PC-3 (cell line): ENCODE data around the gene RPL29. TPM values are rescaled to one million over a fixed set of nuclear protein-coding genes. Genes with fewer than 3 reads are reported as not detected.

ENCODE experiments used
- ATAC-seq: fragments of 200-7000 bp; cut with Tn5 transposase; 2 replicates; pipeline ENCODE4 v1.9.1; 2020; ENCODE audit warnings: mild to moderate bottlenecking, moderate library complexity
- BruUV-seq: library from RNA; stranded (reverse); fragments of 400-500 nt; replicated peaks from 2 replicates; lab custom pipeline; 2021; lab: Mats Ljungman, UMichigan
- CTCF ChIA-PET: fragments of 300-600 bp; sonication (Branson Sonifier 250); formaldehyde crosslinking; loops from one replicate; lab custom pipeline; 2022; ENCODE audit warnings: antibody characterized with exemption; lab: Charles Lee
- POLR2A ChIA-PET: fragments of 300-600 bp; sonication (Branson Sonifier 250); formaldehyde crosslinking; loops from one replicate; lab custom pipeline; 2022; ENCODE audit warnings: antibody characterized with exemption; ENCODE audit not compliant: unreplicated experiment; lab: Charles Lee
- DNase-seq: peaks from one replicate; pipeline ENCODE4 v3.0.0-alpha.2; 2015
- H2AFZ ChIP-seq: fragments of 300-600 bp; sonication (generic); 2 replicates; pipeline ENCODE4 v1.6.0; 2016; ENCODE audit warnings: antibody characterized with exemption, low read length
- H3F3A ChIP-seq: fragments of 300-600 bp; sonication (generic); one replicate; pipeline ENCODE4 v1.6.0; 2017; ENCODE audit warnings: antibody characterized with exemption, low read length, control low read depth, mild to moderate bottlenecking; ENCODE audit not compliant: unreplicated experiment
- H3K27ac ChIP-seq: fragments of 300-600 bp; sonication (generic); 2 replicates; pipeline ENCODE4 v1.5.1; 2016; ENCODE audit warnings: mild to moderate bottlenecking, low read length
- H3K27me3 ChIP-seq: fragments of 300-600 bp; sonication (generic); 2 replicates; pipeline ENCODE4 v1.6.1; 2016; ENCODE audit warnings: low read length, mixed read lengths
- H3K36me3 ChIP-seq: fragments of 300-600 bp; sonication (generic); 2 replicates; pipeline ENCODE4 v1.6.1; 2016; ENCODE audit warnings: low read depth, mixed run types, low read length, mixed read lengths
- H3K4me1 ChIP-seq: fragments of 300-600 bp; sonication (generic); 2 replicates; pipeline ENCODE4 v1.5.1; 2016; ENCODE audit warnings: low read length; ENCODE audit not compliant: insufficient read depth
- H3K4me2 ChIP-seq: fragments of 300-600 bp; sonication (generic); 2 replicates; pipeline ENCODE4 v1.6.0; 2016; ENCODE audit warnings: low read length
- H3K4me3 ChIP-seq: fragments of 300-600 bp; sonication (generic); 2 replicates; pipeline ENCODE4 v1.5.1; 2016; ENCODE audit warnings: mild to moderate bottlenecking, low read length, mixed read lengths
- H3K79me2 ChIP-seq: fragments of 300-600 bp; sonication (generic); 2 replicates; pipeline ENCODE4 v1.6.1; 2017; ENCODE audit warnings: low read length, mixed read lengths
- H3K9ac ChIP-seq: fragments of 300-600 bp; sonication (generic); 2 replicates; pipeline ENCODE4 v1.6.0; 2016; ENCODE audit warnings: mild to moderate bottlenecking, low read length
- H3K9me2 ChIP-seq: fragments of 300-600 bp; sonication (generic); replicated peaks from 2 replicates; pipeline ENCODE4 v1.6.1; 2016; ENCODE audit warnings: mixed run types, low read length, mixed read lengths
- H3K9me3 ChIP-seq: fragments of 300-600 bp; sonication (generic); 2 replicates; pipeline ENCODE4 v1.6.1; 2016; ENCODE audit warnings: low read length, mixed read lengths
- H4K20me1 ChIP-seq: fragments of 300-600 bp; sonication (generic); 2 replicates; pipeline ENCODE4 v1.6.1; 2016; ENCODE audit warnings: low read length, mixed read lengths
- CTCF ChIP-seq: fragments of 300-600 bp; sonication (generic); conservative IDR thresholded peaks from 2 replicates; pipeline ENCODE4 v1.5.1; 2017; ENCODE audit warnings: antibody characterized with exemption, low read depth, mild to moderate bottlenecking, low read length
- EZH2 ChIP-seq: fragments of 300-600 bp; sonication (generic); IDR thresholded peaks from one replicate; pipeline ENCODE4 v1.6.1; 2017; ENCODE audit warnings: antibody characterized with exemption, mild to moderate bottlenecking, low read length; ENCODE audit not compliant: unreplicated experiment
- EZH2phosphoT487 ChIP-seq: fragments of 300-600 bp; sonication (generic); IDR thresholded peaks from 2 replicates; pipeline ENCODE4 v1.6.1; 2018; ENCODE audit warnings: mild to moderate bottlenecking, antibody characterized with exemption, low read length, borderline replicate concordance
- intact Hi-C: fragments of 100-400 bp; cut with micrococcal nuclease; formaldehyde crosslinking; loops from 2 replicates; pipeline ENCODE4 v1.9.0; 2023
- total RNA-seq: library from RNA; depleted of rRNA; stranded (reverse); fragments of >200 nt; gene quantifications from 2 replicates; pipeline ENCODE4 v1.2.3, GENCODE V29; 2014

The RPL29 gene
- total RNA-seq, 1 experiment from 2014 or later: 1,807 TPM

- no peaks in the 10 kb centered on the region for H3K79me2 ChIP-seq
- no peaks in the 10 kb centered on the region for H3F3A ChIP-seq
- no peaks in the 10 kb centered on the region for H3K27me3 ChIP-seq
- H3K9me3 ChIP-seq: no peaks in the 10 kb centered on the region
- H3K27ac ChIP-seq: no peak overlapping the region
- BruUV-seq: no TSS peak
- H3K36me3 ChIP-seq: no peaks in the 10 kb centered on the region
- no peaks in the 10 kb centered on the region for H3K9me2 ChIP-seq
- DNase-seq (no peak), ATAC-seq (no peak)
- H3K4me3 ChIP-seq: no peak overlapping the region
- H2AFZ ChIP-seq: no peak overlapping the region
- intact Hi-C loops: no loop called here
- ChIA-PET CTCF (no interaction called here), POLR2A (no interaction called here)
- no peak for TF ChIP-seq EZH2phosphoT487
- TF ChIP-seq EZH2: no peak
- no peak for TF ChIP-seq CTCF
- 0 out of 2 replicates have a peak, but pooled peaks cover 6% of the 10 kb centered on the region for H3K4me1 ChIP-seq
- H3K4me2 ChIP-seq: no peak overlapping the region
- no peak overlapping the region for H3K9ac ChIP-seq
- no peaks in the 10 kb centered on the region for H4K20me1 ChIP-seq
Measured at GRCh38 chr3:51950899-51951298, 44.8 kb downstream of the RPL29 start.

- no peak for TF ChIP-seq EZH2phosphoT487
- no peak for TF ChIP-seq EZH2
- TF ChIP-seq CTCF: no peak
- Histone ChIP-seq H3K27ac (no peak overlapping the region), H3K79me2 (no peaks in the 10 kb centered on the region), H3K36me3 (no peaks in the 10 kb centered on the region), H3K4me1 (0 out of 2 replicates have a peak, but pooled peaks cover 6% of the 10 kb centered on the region), H3K4me2 (no peak overlapping the region), H3K4me3 (no peak overlapping the region), H3K9me3 (no peaks in the 10 kb centered on the region), H2AFZ (no peak overlapping the region), H3K9me2 (no peaks in the 10 kb centered on the region), H4K20me1 (no peaks in the 10 kb centered on the region), H3F3A (no peaks in the 10 kb centered on the region), H3K9ac (no peak overlapping the region), H3K27me3 (no peaks in the 10 kb centered on the region)
- DNase-seq: no peak
- ChIA-PET POLR2A (no interaction called here), CTCF (no interaction called here)
- intact Hi-C loops: no loop called here
- BruUV-seq: no TSS peak
- ATAC-seq: no peak
Measured at GRCh38 chr3:51949121-51949520, 46.6 kb downstream of the RPL29 start.

- H3K79me2 ChIP-seq: no peaks in the 10 kb centered on the region
- no peak overlapping the region for H3K9ac ChIP-seq
- TF ChIP-seq CTCF (no peak), EZH2 (no peak), EZH2phosphoT487 (no peak)
- no peak overlapping the region for H3K4me3 ChIP-seq
- no peaks in the 10 kb centered on the region for H3F3A ChIP-seq
- CTCF ChIA-PET: no interaction called here
- no peaks in the 10 kb centered on the region for H3K9me2 ChIP-seq
- no peaks in the 10 kb centered on the region for H3K27me3 ChIP-seq
- no peaks in the 10 kb centered on the region for H3K9me3 ChIP-seq
- no TSS peak for BruUV-seq
- no peak for ATAC-seq
- peaks cover 6% of the 10 kb centered on the region for H3K4me1 ChIP-seq
- no peak for DNase-seq
- H3K27ac ChIP-seq: no peak overlapping the region
- H2AFZ ChIP-seq: no peak overlapping the region
- H3K4me2 ChIP-seq: no peak overlapping the region
- POLR2A ChIA-PET: interaction anchor here (0.7 kb wide), 1 partner anchor 563 kb away, joined by 3 read pairs; the partner anchor contains the start of gene MANF
- intact Hi-C loops: no loop called here
- no peaks in the 10 kb centered on the region for H4K20me1 ChIP-seq
- no peaks in the 10 kb centered on the region for H3K36me3 ChIP-seq
Measured at GRCh38 chr3:51948016-51948580, 47.6 kb downstream of the RPL29 start.
